Measurements from ENCODE around the gene PDZD2. TPM values are rescaled to one million over a fixed set of nuclear protein-coding genes. Genes with fewer than 3 reads are reported as not detected.

The PDZD2 gene
- total RNA-seq, 2 donors from 2014 or later: 6.6 to 14.6 TPM

DNA sequence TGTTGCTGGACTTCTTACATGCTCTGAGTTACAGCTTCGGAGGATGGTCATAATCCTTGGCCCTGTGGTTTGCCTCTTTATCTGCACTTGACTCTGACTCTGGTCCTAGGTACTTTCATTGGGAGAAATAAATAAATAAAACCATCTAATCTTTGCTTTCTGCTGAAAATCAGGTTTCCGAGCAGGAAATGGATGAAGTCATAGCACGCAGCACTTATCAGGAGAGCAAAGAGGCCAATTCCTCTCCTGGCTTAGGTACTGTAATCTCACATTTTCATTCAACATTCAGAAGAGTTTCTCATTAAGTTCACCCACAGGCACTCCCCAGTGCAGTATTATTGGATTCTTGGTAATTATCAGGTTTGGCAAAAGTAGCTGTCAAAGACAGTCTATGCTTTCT lies 430.5 kb downstream of the PDZD2 start:
- Mint-ChIP-seq H3K27me3 (ENCODE audit: insufficient read depth) (no peaks in the 10 kb centered on the region), H3K4me3 (no peak overlapping the region), H3K27ac (no peak overlapping the region), H3K36me3 (ENCODE audit: low read depth) (peaks cover 24% of the 10 kb centered on the region), H3K4me1 (no peaks in the 10 kb centered on the region), H3K9me3 (no peaks in the 10 kb centered on the region)
- WGBS, 2 experiments (ENCODE audit: insufficient coverage in 1 of 2, insufficient read length in 1 of 2): 90 to 93% methylated on average over 3 of the region's 3 CpGs
- Histone ChIP-seq H3K36me3 (ENCODE audit: control insufficient read depth, insufficient read depth, low read length) (no peaks in the 10 kb centered on the region), H3K4me1 (ENCODE audit: control insufficient read depth, insufficient read depth, low read length) (no peaks in the 10 kb centered on the region), H3K9ac (ENCODE audit: extremely low read depth, low read length, poor library complexity, severe bottlenecking) (no peak overlapping the region), H3K9me3 (ENCODE audit: control insufficient read depth, low read length) (no peaks in the 10 kb centered on the region), H3K27ac (ENCODE audit: low read depth, low read length) (no peak overlapping the region), H3K27me3 (ENCODE audit: control insufficient read depth, insufficient read depth, low read length, poor library complexity, severe bottlenecking) (no peaks in the 10 kb centered on the region), H3K4me3 (ENCODE audit: low read length) (no peak overlapping the region)
- TF ChIP-seq, protein P1, sequence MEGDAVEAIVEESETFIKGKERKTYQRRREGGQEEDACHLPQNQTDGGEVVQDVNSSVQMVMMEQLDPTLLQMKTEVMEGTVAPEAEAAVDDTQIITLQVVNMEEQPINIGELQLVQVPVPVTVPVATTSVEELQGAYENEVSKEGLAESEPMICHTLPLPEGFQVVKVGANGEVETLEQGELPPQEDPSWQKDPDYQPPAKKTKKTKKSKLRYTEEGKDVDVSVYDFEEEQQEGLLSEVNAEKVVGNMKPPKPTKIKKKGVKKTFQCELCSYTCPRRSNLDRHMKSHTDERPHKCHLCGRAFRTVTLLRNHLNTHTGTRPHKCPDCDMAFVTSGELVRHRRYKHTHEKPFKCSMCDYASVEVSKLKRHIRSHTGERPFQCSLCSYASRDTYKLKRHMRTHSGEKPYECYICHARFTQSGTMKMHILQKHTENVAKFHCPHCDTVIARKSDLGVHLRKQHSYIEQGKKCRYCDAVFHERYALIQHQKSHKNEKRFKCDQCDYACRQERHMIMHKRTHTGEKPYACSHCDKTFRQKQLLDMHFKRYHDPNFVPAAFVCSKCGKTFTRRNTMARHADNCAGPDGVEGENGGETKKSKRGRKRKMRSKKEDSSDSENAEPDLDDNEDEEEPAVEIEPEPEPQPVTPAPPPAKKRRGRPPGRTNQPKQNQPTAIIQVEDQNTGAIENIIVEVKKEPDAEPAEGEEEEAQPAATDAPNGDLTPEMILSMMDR (conservative IDR thresholded peaks at IDR 0.05): no peak
- no peak for DNase-seq

DNA sequence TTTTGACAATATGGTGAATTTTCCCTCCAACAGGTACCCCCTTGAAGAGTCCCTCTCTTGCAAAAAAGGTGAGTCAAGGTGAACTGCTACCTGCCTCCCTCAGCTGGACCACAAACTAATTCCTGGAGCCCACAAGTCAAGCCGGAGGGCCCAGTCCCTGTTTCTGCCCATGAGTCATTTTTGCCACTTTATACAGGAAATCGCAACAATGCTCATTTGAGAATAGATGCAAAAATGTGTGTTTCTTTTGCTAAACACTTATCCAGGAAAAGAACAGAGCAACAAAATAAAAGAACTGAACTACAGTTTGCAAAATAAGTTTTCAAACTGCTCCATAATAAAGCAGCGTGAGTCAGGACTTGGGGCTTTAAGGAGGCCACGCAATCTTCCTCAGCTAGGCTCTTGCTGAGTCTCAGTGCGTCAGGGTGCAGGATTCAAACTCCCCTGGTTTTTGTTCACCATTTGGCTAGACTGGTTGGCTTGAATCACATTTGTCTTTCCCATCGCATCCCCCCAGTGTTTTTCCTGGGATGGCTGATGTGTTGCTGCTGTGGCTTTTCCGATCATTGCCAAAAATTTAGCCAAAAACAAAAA lies 432.5 kb downstream of the PDZD2 start:
- H3K9me3 Mint-ChIP-seq: no peaks in the 10 kb centered on the region
- no peak overlapping the region for H3K27ac Mint-ChIP-seq
- H3K36me3 Mint-ChIP-seq (ENCODE audit: low read depth): peaks cover 26% of the 10 kb centered on the region

DNA sequence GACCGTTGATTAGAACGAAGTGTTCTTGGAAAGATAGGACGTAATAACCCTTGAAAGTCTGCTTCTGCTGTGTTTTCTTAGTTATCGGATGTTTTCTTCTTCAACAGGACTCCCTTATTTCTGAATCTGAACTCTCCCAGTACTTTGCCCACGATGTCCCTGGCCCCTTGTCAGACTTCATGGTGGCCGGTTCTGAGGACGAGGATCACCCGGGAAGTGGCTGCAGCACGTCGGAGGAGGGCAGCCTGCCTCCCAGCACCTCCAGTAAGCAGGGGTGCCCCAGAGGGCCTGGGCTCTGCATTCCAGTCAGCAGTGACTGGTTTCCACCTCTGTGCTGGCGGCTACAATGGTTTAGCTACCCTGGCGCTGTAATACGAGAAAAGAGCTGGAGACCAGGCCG lies 433.1 kb downstream of the PDZD2 start:
- no peak overlapping the region for H3K4me3 Mint-ChIP-seq
- H3K9me3 Mint-ChIP-seq: no peaks in the 10 kb centered on the region
- no peaks in the 10 kb centered on the region for H3K4me1 ChIP-seq (ENCODE audit: control insufficient read depth, insufficient read depth, low read length)
- H3K4me1 Mint-ChIP-seq: no peaks in the 10 kb centered on the region
- no peaks in the 10 kb centered on the region for H3K9me3 ChIP-seq (ENCODE audit: control insufficient read depth, low read length)
- 93% methylated on average over 9 to 14 of the region's 14 CpGs for WGBS, 2 experiments (ENCODE audit: insufficient coverage in 1 of 2, insufficient read length in 1 of 2)
- no peak overlapping the region for H3K27ac Mint-ChIP-seq
- H3K36me3 Mint-ChIP-seq (ENCODE audit: low read depth): peaks cover 28% of the 10 kb centered on the region
- H3K27me3 Mint-ChIP-seq (ENCODE audit: insufficient read depth): no peaks in the 10 kb centered on the region
- no peak overlapping the region for H3K27ac ChIP-seq (ENCODE audit: low read depth, low read length)
- H3K27me3 ChIP-seq (ENCODE audit: control insufficient read depth, insufficient read depth, low read length, poor library complexity, severe bottlenecking): no peaks in the 10 kb centered on the region
- H3K36me3 ChIP-seq (ENCODE audit: control insufficient read depth, insufficient read depth, low read length): no peaks in the 10 kb centered on the region
- TF ChIP-seq, protein P1 (conservative IDR thresholded peaks at IDR 0.05): no peak
- H3K9ac ChIP-seq (ENCODE audit: extremely low read depth, low read length, poor library complexity, severe bottlenecking): no peak overlapping the region
- no peak overlapping the region for H3K4me3 ChIP-seq (ENCODE audit: low read length)
- no peak for DNase-seq

More for the DNA sequence above, 432.5 kb downstream of the PDZD2 start:
- no peak overlapping the region for H3K27ac ChIP-seq (ENCODE audit: low read depth, low read length)
- Mint-ChIP-seq H3K4me3 (no peak overlapping the region), H3K27me3 (ENCODE audit: insufficient read depth) (no peaks in the 10 kb centered on the region), H3K4me1 (no peaks in the 10 kb centered on the region)
- no peaks in the 10 kb centered on the region for H3K4me1 ChIP-seq (ENCODE audit: control insufficient read depth, insufficient read depth, low read length)
- no peak overlapping the region for H3K4me3 ChIP-seq (ENCODE audit: low read length)
- H3K9ac ChIP-seq (ENCODE audit: extremely low read depth, low read length, poor library complexity, severe bottlenecking): no peak overlapping the region
- TF ChIP-seq, protein P1 (conservative IDR thresholded peaks at IDR 0.05): no peak
- 87 to 89% methylated on average over 5 to 7 of the region's 7 CpGs for WGBS, 2 experiments (ENCODE audit: insufficient coverage in 1 of 2, insufficient read length in 1 of 2)
- H3K36me3 ChIP-seq (ENCODE audit: control insufficient read depth, insufficient read depth, low read length): no peaks in the 10 kb centered on the region
- no peaks in the 10 kb centered on the region for H3K27me3 ChIP-seq (ENCODE audit: control insufficient read depth, insufficient read depth, low read length, poor library complexity, severe bottlenecking)
- DNase-seq: no peak
- no peaks in the 10 kb centered on the region for H3K9me3 ChIP-seq (ENCODE audit: control insufficient read depth, low read length)
